ENCODE data around the gene TRIM37.

DNA sequence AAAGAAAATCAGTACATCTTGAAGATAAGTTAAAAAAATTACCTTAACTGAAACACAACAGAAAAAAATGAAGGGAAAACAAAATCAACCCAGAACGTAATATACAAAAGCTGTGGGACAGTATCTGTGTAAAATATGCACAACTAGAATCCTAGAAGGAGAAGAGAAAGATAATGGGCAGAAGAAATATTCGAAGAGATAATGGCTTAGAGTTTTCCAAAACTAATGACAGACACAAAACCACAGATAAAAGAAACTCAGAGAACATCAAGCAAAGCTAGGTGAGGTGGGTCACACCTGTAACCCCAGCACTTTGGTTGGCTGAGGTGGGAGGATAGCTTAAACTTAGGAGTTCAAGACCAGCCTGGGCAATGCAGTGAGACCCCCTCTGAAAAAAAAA lies 117.1 kb downstream of the TRIM37 start:
- TF ChIP-seq CTCF (optimal IDR thresholded peaks at IDR 0.05 in 1 of 3, IDR thresholded peaks at IDR 0.05 in 1 of 3, conservative IDR thresholded peaks at IDR 0.05 in 1 of 3; ENCODE audit: extremely low read depth in 1 of 3, insufficient read depth in 2 of 3, low read length in 3 of 3) (no peak), EZH2 (IDR thresholded peaks at IDR 0.05; ENCODE audit: low read length) (no peak)

Measured in keratinocyte (primary cell).